HepG2 (cell line): ENCODE results near the gene ABCA3. TPM values are rescaled to one million over a fixed set of nuclear protein-coding genes. Genes with fewer than 3 reads are reported as not detected.

ENCODE experiments used
- ATAC-seq: fragments of 200-7000 bp; cut with Tn5 transposase; 3 replicates; pipeline ENCODE4 v1.9.1; 2020; ENCODE audit warnings: mild to moderate bottlenecking, moderate library complexity
- BruUV-seq: library from RNA; stranded (reverse); fragments of 400-500 nt; replicated peaks from 2 replicates; lab custom pipeline; 2021; lab: Mats Ljungman, UMichigan
- CTCF ChIA-PET: fragments of 300-600 bp; formaldehyde crosslinking; extraction: SDS; loops from one replicate; lab custom pipeline; 2021; ENCODE audit warnings: low total read pairs, inconsistent platforms, low intra/inter-chr PET ratio; lab: Yijun Ruan, JAX
- POLR2A ChIA-PET: fragments of 350-600 bp; sonication (Branson Sonifier 250); formaldehyde crosslinking; loops from one replicate; lab custom pipeline; 2020; ENCODE audit warnings: antibody characterized with exemption, inconsistent platforms; lab: Yijun Ruan, JAX
- DNase-seq: peaks from one replicate; pipeline ENCODE4 v3.0.0-alpha.2; 2015; ENCODE audit warnings: low spot score
- FAIRE-seq: peaks from 3 replicates; lab custom pipeline; 2011; peaks lifted over from hg19 to GRCh38; lab: Jason Lieb, UNC
- H2AFZ ChIP-seq: one replicate; pipeline ENCODE4 v1.6.1; 2011; ENCODE audit warnings: low read length, inconsistent platforms
- H3K27ac ChIP-seq: fragments of 300-600 bp; 3 replicates; pipeline ENCODE4 v1.8.0; 2011; ENCODE audit warnings: mixed run types, mild to moderate bottlenecking, mixed read lengths, low read length, inconsistent platforms; ENCODE audit not compliant: insufficient read depth; ENCODE audit errors: extremely low read length
- H3K27me3 ChIP-seq, 2 experiments: fragments of 200-600 bp in 1 of 2; 2 replicates in 1 of 2; 3 replicates in 1 of 2; pipeline versions ENCODE4 v1.6.0 to v1.8.0; 2011; ENCODE audit warnings: low read length in 2 of 2, mild to moderate bottlenecking in 2 of 2, moderate library complexity in 2 of 2, inconsistent platforms in 1 of 2; ENCODE audit not compliant: insufficient read depth in 2 of 2, control insufficient read depth in 1 of 2
- H3K36me3 ChIP-seq, 2 experiments: fragments of 200-600 bp in 1 of 2; replicated peaks in 1 of 2; 2 replicates in 1 of 2; 3 replicates in 1 of 2; pipeline versions ENCODE4 v1.5.1 to v1.8.0; 2011; ENCODE audit warnings: low read length in 2 of 2, inconsistent platforms in 1 of 2; ENCODE audit not compliant: insufficient read depth in 2 of 2, control insufficient read depth in 1 of 2
- H3K4me1 ChIP-seq: 2 replicates; pipeline ENCODE4 v1.5.1; 2012; ENCODE audit warnings: low read length, inconsistent platforms; ENCODE audit not compliant: insufficient read depth
- H3K4me2 ChIP-seq: 2 replicates; pipeline ENCODE4 v1.6.0; 2011; ENCODE audit warnings: low read depth, low read length, inconsistent platforms
- H3K4me3 ChIP-seq, 3 experiments: fragments of 200-600 bp in 1 of 3; sonication (generic), shearing (Covaris generic) in 1 of 3; replicated peaks in 1 of 3; 2 replicates each; pipeline ENCODE4 v1.5.1; 2011 to 2016; ENCODE audit warnings: low read length in 3 of 3, inconsistent platforms in 2 of 3, low read depth in 2 of 3, mild to moderate bottlenecking in 2 of 3, control low read depth in 1 of 3, mixed read lengths in 1 of 3; ENCODE audit not compliant: insufficient read depth in 1 of 3
- H3K79me2 ChIP-seq: one replicate; pipeline ENCODE4 v1.6.1; 2011; ENCODE audit warnings: low read length, inconsistent platforms; ENCODE audit not compliant: insufficient read depth
- H3K9ac ChIP-seq: 2 replicates; pipeline ENCODE4 v1.6.0; 2011; ENCODE audit warnings: mild to moderate bottlenecking, low read depth, low read length, inconsistent platforms; ENCODE audit not compliant: insufficient read depth
- H3K9me3 ChIP-seq: 2 replicates; pipeline ENCODE4 v1.5.1; 2012; ENCODE audit warnings: mild to moderate bottlenecking, low read length
- H4K20me1 ChIP-seq: 2 replicates; pipeline ENCODE4 v1.6.0; 2011; ENCODE audit warnings: inconsistent platforms, mild to moderate bottlenecking, low read length, moderate library complexity; ENCODE audit not compliant: insufficient read depth
- AGO1 ChIP-seq: fragments of 200-400 bp; formaldehyde crosslinking; IDR thresholded peaks from 2 replicates; pipeline ENCODE4 v1.6.1; 2017; ENCODE audit warnings: mild to moderate bottlenecking, low read depth, low read length, moderate library complexity; ENCODE audit not compliant: poor library complexity, severe bottlenecking
- AGO2 ChIP-seq: fragments of 200-400 bp; formaldehyde crosslinking; optimal IDR thresholded peaks from 2 replicates; pipeline ENCODE3; 2017; ENCODE audit warnings: mild to moderate bottlenecking, low read depth, low read length, moderate library complexity
- CAMTA2 ChIP-seq: sonication (generic); formaldehyde crosslinking; IDR thresholded peaks from 2 replicates; pipeline ENCODE4 v1.4.0; 2020; ENCODE audit warnings: mild to moderate bottlenecking, missing genetic modification reagents, borderline replicate concordance
- PCBP1 ChIP-seq: fragments of 200-400 bp; formaldehyde crosslinking; IDR thresholded peaks from 2 replicates; pipeline ENCODE4 v1.6.1; 2017; ENCODE audit warnings: mild to moderate bottlenecking, low read depth, low read length, borderline replicate concordance
- SATB2 ChIP-seq: sonication (generic); formaldehyde crosslinking; IDR thresholded peaks from 2 replicates; pipeline ENCODE4 v1.5.0; 2020; ENCODE audit warnings: missing genetic modification reagents
- SMAD3 ChIP-seq: sonication (generic); formaldehyde crosslinking; IDR thresholded peaks from 2 replicates; pipeline ENCODE4 v1.4.0; 2020; ENCODE audit warnings: missing genetic modification reagents
- TOPORS ChIP-seq: sonication (generic); formaldehyde crosslinking; IDR thresholded peaks from 2 replicates; pipeline ENCODE4 v1.8.0; 2023; ENCODE audit warnings: mild to moderate bottlenecking, missing genetic modification reagents
- ZNF619 ChIP-seq: sonication (generic); formaldehyde crosslinking; IDR thresholded peaks from 2 replicates; pipeline ENCODE4 v1.4.0; 2020; ENCODE audit warnings: mild to moderate bottlenecking, missing genetic modification reagents
- ZNF891 ChIP-seq: sonication (generic); formaldehyde crosslinking; IDR thresholded peaks from 2 replicates; pipeline ENCODE4 v1.5.0; 2020; ENCODE audit warnings: mild to moderate bottlenecking, missing genetic modification reagents
- WGBS: methylation state at CpG from one replicate; pipeline ENCODE4 v1.1.6; 2017; ENCODE audit warnings: low lambda C conversion rate; 5-methylcytosine and 5-hydroxymethylcytosine counted together
- in situ Hi-C: cut with HindIII; loops from 2 replicates; pipeline ENCODE4 v1.10.0; 2017; ENCODE audit warnings: low pct_unique_long_range_greater_than_20kb; ENCODE audit not compliant: extremely low pct_ligation_motif_present
- intact Hi-C: fragments of 100-400 bp; cut with micrococcal nuclease; formaldehyde crosslinking; loops from one replicate; pipeline ENCODE4 v1.10.0; 2022; ENCODE audit not compliant: unreplicated experiment
- polyA plus RNA-seq, 8 experiments: library from polyadenylated mRNA; depleted of rRNA in 3 of 8; stranded (reverse) in 7 of 8; unstranded in 1 of 8; fragments of >200 nt; fragmentation: Illumina TruSeq in 4 of 8; extraction: Trizol in 4 of 8; gene quantifications; 2 replicates each; pipeline versions ENCODE4 v1.2.1 to v1.2.3, GENCODE V29; 2011 to 2016; ENCODE audit warnings: low read depth in 4 of 8, missing spikeins in 1 of 8, mixed read lengths in 1 of 8; ENCODE audit not compliant: insufficient read depth in 1 of 8
- total RNA-seq, 5 experiments: library from RNA; depleted of rRNA; stranded (reverse); fragments of >200 nt; fragmentation: Illumina TruSeq; extraction: Trizol; gene quantifications; 2 replicates each; pipeline ENCODE4 v1.2.3, GENCODE V29; 2016; ENCODE audit warnings: low read depth in 1 of 5

Gene ABCA3
- total and polyA plus RNA-seq, 2 of the 13 experiments (the other 11 are each of a cell fraction or from before 2014, with no cell fraction given) = 0.60 to 1.5 TPM

DNA sequence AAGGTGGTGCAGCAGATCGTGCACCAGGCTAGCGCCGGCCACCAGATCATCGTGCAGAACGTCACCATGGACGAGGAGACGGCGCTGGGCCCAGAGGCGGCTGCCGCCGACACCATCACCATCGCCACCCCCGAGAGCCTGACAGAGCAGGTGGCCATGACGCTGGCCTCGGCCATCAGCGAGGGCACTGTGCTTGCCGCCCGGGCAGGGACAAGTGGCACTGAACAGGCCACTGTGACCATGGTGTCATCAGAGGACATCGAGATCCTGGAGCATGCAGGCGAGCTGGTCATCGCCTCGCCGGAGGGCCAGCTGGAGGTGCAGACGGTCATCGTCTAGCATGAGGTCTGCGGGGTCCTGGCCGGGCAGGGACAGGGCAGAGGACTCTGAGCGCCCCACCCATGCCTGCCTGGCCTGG is 105.3 kb downstream of the ABCA3 start:
- FAIRE-seq (no peak), DNase-seq (no peak), ATAC-seq (no peak)
- Histone ChIP-seq H3K9me3 (no peaks in the 10 kb centered on the region), H3K27me3 (no peaks in the 10 kb centered on the region), H3K9ac (no peak overlapping the region), H3K79me2 (no peaks in the 10 kb centered on the region), H3K27ac (no peak overlapping the region), H3K4me1 (peaks cover 31% of the 10 kb centered on the region), H3K36me3 (peaks cover 8 to 24% of the 10 kb centered on the region in 2 experiments; a peak in 3 of 5 replicates), H2AFZ (no peak overlapping the region), H3K4me3 (no peak overlapping the region), H3K4me2 (no peak overlapping the region), H4K20me1 (0 out of 2 replicates have a peak, but pooled peaks cover 2% of the 10 kb centered on the region)
- TF ChIP-seq ZNF891 (CRISPR knock-in tag) (no peak), AGO2 (peak; percentile 38), AGO1 (peak; percentile 67)
- POLR2A ChIA-PET = interaction anchor here (1.0 kb wide), 1 partner anchor 9 kb away, joined by 4 read pairs; no protein-coding TSS in a partner anchor
- BruUV-seq = no TSS peak
- WGBS = 97% methylated on average over 18 of the region's 28 CpGs
- CTCF ChIA-PET = no interaction called here
- intact Hi-C loops (no loop called here), in situ Hi-C loops (no loop called here)

DNA sequence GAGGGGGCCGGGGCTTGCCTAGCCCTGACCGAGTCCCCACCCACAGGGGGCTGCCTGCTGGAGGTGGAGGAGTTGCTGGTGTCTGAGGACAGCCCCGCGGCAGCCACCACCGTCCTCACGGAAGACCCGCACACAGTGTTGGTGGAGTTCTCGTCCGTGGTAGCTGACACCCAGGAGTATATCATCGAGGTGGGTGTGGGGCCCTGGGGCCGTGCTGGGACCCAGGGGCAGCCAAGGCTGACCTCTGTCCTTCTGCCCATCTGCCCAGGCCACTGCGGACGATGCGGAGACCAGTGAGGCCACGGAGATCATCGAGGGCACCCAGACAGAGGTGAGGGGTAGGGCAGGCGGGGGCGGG is 105.7 kb downstream of the ABCA3 start:
- peaks cover 31% of the 10 kb centered on the region for H3K4me1 ChIP-seq

More for the DNA sequence above, 105.7 kb downstream of the ABCA3 start:
- WGBS = 98% methylated on average over 7 of the region's 18 CpGs
- ATAC-seq (no peak), DNase-seq (no peak), FAIRE-seq (no peak)
- Histone ChIP-seq H3K9ac (no peak overlapping the region), H4K20me1 (0 out of 2 replicates have a peak, but pooled peaks cover 2% of the 10 kb centered on the region), H3K27ac (no peak overlapping the region), H3K36me3 (peaks cover 10 to 28% of the 10 kb centered on the region in 2 experiments; a peak in 3 of 5 replicates), H3K9me3 (no peaks in the 10 kb centered on the region), H2AFZ (no peak overlapping the region), H3K4me2 (no peak overlapping the region), H3K4me3 (no peak overlapping the region), H3K79me2 (no peaks in the 10 kb centered on the region), H3K27me3 (no peaks in the 10 kb centered on the region)
- intact Hi-C loops (no loop called here), in situ Hi-C loops (no loop called here)
- ChIA-PET POLR2A (interaction anchor here (1.0 kb wide), 1 partner anchor 9 kb away, joined by 4 read pairs; no protein-coding TSS in a partner anchor), CTCF (no interaction called here)
- no peak for TF ChIP-seq CAMTA2 (CRISPR knock-in tag)
- no peak for TF ChIP-seq TOPORS (CRISPR knock-in tag)
- no peak for TF ChIP-seq SATB2 (CRISPR knock-in tag)
- TF ChIP-seq PCBP1 = 0 out of 2 replicates have a peak, but pooled peaks have one; percentile 63
- no peak for TF ChIP-seq ZNF619
- no peak for TF ChIP-seq SMAD3 (CRISPR knock-in tag)
- no TSS peak for BruUV-seq
